Large intestine (tissue), 12 donors: ENCODE data around the gene PRR14L. TPM values are rescaled to one million over a fixed set of nuclear protein-coding genes. Genes with fewer than 3 reads are reported as not detected.
A peak's percentile ranks its signal among the peaks of the same experiment; 100 is the strongest.
"Not testable (repeated sequence)": the region's sequence is repeated elsewhere in the genome, so short reads cannot be mapped to it uniquely, and the experiment has no call there.

Experiments used
- DNase-seq, 2 donors: peaks; one replicate each; pipeline versions ENCODE4 v3.0.0 to v3.0.0-alpha.2; 2013
- H3K27ac ChIP-seq: one replicate; pipeline ENCODE4 v1.5.1; 2013; ENCODE audit warnings: low read length
- H3K27me3 ChIP-seq: 2 replicates; pipeline ENCODE4 v1.6.1; 2013; ENCODE audit warnings: low read length; ENCODE audit not compliant: control insufficient read depth, insufficient read depth
- H3K36me3 ChIP-seq: 2 replicates; pipeline ENCODE4 v1.6.1; 2013; ENCODE audit warnings: low read length; ENCODE audit not compliant: control insufficient read depth, insufficient read depth
- H3K4me1 ChIP-seq: one replicate; pipeline ENCODE4 v1.6.1; 2013; ENCODE audit warnings: low read length; ENCODE audit not compliant: control insufficient read depth, insufficient read depth
- H3K4me3 ChIP-seq: one replicate; pipeline ENCODE4 v1.5.1; 2013; ENCODE audit warnings: low read length
- H3K9me3 ChIP-seq: one replicate; pipeline ENCODE4 v1.6.1; 2013; ENCODE audit warnings: mild to moderate bottlenecking, low read depth, low read length, moderate library complexity; ENCODE audit not compliant: control insufficient read depth
- WGBS: methylation state at CpG from one replicate; pipeline ENCODE4 v1.1.5; 2013; ENCODE audit warnings: low lambda C conversion rate; ENCODE audit not compliant: insufficient coverage; 5-methylcytosine and 5-hydroxymethylcytosine counted together
- long read RNA-seq, 11 donors: transcript quantifications; one replicate each; lab custom pipeline, GENCODE V29; 2026
- polyA plus RNA-seq: library from polyadenylated mRNA; unstranded; fragments of 120-200 nt; gene quantifications from one replicate; pipeline ENCODE4 v1.2.1, GENCODE V29; 2013

PRR14L gene
- 23.9 TPM for polyA plus RNA-seq
- long read RNA-seq, donor 1, partial matches to known transcripts = 6 of 6 reads
- long read RNA-seq, donor 1, other reads (novel, unspliced or antisense) = 0 of 6 reads
- long read RNA-seq, donor 2, partial matches to known transcripts = 0 of 2 reads
- long read RNA-seq, donor 2, other reads (novel, unspliced or antisense) = 0 of 2 reads
- long read RNA-seq, donor 3, partial matches to known transcripts = 12 of 15 reads
- long read RNA-seq, donor 3, other reads (novel, unspliced or antisense) = 0 of 15 reads
- long read RNA-seq, donor 4 = 0 reads
- long read RNA-seq, donor 5 = 0 reads
- long read RNA-seq, donor 6, partial matches to known transcripts = 37 of 38 reads
- long read RNA-seq, donor 6, other reads (novel, unspliced or antisense) = 0 of 38 reads
- long read RNA-seq, donor 7, partial matches to known transcripts = 5 of 5 reads
- long read RNA-seq, donor 7, other reads (novel, unspliced or antisense) = 0 of 5 reads
- long read RNA-seq, donor 8, partial matches to known transcripts = 15 of 19 reads
- long read RNA-seq, donor 8, other reads (novel, unspliced or antisense) = 0 of 19 reads
- long read RNA-seq, donor 9 = 0 reads
- long read RNA-seq, donor 10, partial matches to known transcripts = 5 of 5 reads
- long read RNA-seq, donor 10, other reads (novel, unspliced or antisense) = 0 of 5 reads
- long read RNA-seq, donor 11, partial matches to known transcripts = 0 of 1 reads
- long read RNA-seq, donor 11, other reads (novel, unspliced or antisense) = 0 of 1 reads

- peak; percentile 94 to 98 for DNase-seq
- H3K4me1 ChIP-seq = peaks cover 24% of the 10 kb centered on the region
- no peaks in the 10 kb centered on the region for H3K9me3 ChIP-seq
- H3K27me3 ChIP-seq = no peaks in the 10 kb centered on the region
- H3K27ac ChIP-seq = peak within 1 kb of the TSS; percentile 89
- H3K4me3 ChIP-seq = peak within 1 kb of the TSS; percentile 85
- WGBS = no CpG with 5 or more reads among the region's 62 CpGs
- H3K36me3 ChIP-seq = no peaks in the 10 kb centered on the region
Measured at GRCh38 chr22:31749636-31750364, at the start of gene PRR14L. Gene PRR14L (minus strand): TSS chr22:31750132. CDS start chr22:31738860, 11,272 bp downstream.

GRCh38 chr22:31799358-31799757 lies 49.4 kb upstream of the PRR14L start:
- H3K4me1 ChIP-seq, H3K9me3 ChIP-seq, H3K27ac ChIP-seq, H3K27me3 ChIP-seq, DNase-seq, H3K4me3 ChIP-seq: not testable (repeated sequence)
- 100% methylated on average over 1 of the region's 8 CpGs for WGBS
- H3K36me3 ChIP-seq = peaks cover 54% of the 10 kb centered on the region

GRCh38 chr22:31790240-31790639 lies 40.3 kb upstream of the PRR14L start:
- Histone ChIP-seq H3K27ac (no peak overlapping the region), H3K9me3 (no peaks in the 10 kb centered on the region), H3K4me1 (no peaks in the 10 kb centered on the region), H3K4me3 (no peak overlapping the region), H3K36me3 (peaks cover 16% of the 10 kb centered on the region), H3K27me3 (no peaks in the 10 kb centered on the region)
- no peak for DNase-seq
- WGBS = no CpG with 5 or more reads among the region's 2 CpGs

GRCh38 chr22:31789803-31790202 lies 39.9 kb upstream of the PRR14L start:
- Histone ChIP-seq H3K4me1 (no peaks in the 10 kb centered on the region), H3K36me3 (peaks cover 16% of the 10 kb centered on the region), H3K9me3 (no peaks in the 10 kb centered on the region), H3K4me3 (no peak overlapping the region), H3K27ac (no peak overlapping the region), H3K27me3 (no peaks in the 10 kb centered on the region)
- WGBS = no CpG with 5 or more reads among the region's 3 CpGs
- no peak for DNase-seq

DNA sequence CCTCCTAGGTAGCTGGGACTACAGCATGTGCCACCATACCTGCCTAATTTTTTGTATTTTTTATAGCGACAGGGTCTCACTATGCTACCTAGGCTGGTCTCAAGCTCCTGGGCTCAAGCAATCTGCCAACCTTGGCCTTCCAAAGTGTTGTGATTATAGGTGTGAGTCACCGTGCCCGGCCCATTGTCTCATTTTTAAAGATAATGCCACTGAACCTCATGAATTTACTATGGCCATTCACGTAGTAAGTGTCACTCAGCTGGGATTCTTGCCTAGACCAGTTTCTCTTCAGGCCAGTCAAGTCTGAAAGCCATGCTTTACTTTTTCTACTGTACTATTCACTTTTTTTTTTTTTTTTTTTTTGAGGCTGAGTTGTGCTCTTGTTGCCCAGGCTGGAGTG lies 26.3 kb upstream of the PRR14L start:
- H3K9me3 ChIP-seq = no peaks in the 10 kb centered on the region
- no peak overlapping the region for H3K4me3 ChIP-seq
- no peak for DNase-seq
- peaks cover 8% of the 10 kb centered on the region for H3K4me1 ChIP-seq
- WGBS = no CpG with 5 or more reads among the region's 4 CpGs
- H3K27ac ChIP-seq = no peak overlapping the region
- peaks cover 43% of the 10 kb centered on the region for H3K36me3 ChIP-seq
- H3K27me3 ChIP-seq = no peaks in the 10 kb centered on the region

- no CpG with 5 or more reads among the region's 5 CpGs for WGBS
- H3K4me1 ChIP-seq = peaks cover 8% of the 10 kb centered on the region
- no peaks in the 10 kb centered on the region for H3K27me3 ChIP-seq
- H3K9me3 ChIP-seq = no peaks in the 10 kb centered on the region
- H3K27ac ChIP-seq = peak overlapping the region; percentile 62
- peaks cover 33% of the 10 kb centered on the region for H3K36me3 ChIP-seq
- H3K4me3 ChIP-seq = no peak overlapping the region
- DNase-seq = peak; percentile 58 to 84
Measured at GRCh38 chr22:31773416-31773815, 23.5 kb upstream of the PRR14L start.

GRCh38 chr22:31768422-31769059 lies 18.6 kb upstream of the PRR14L start:
- peak in 1 of 2 donors; percentile 38 for DNase-seq
- no peak overlapping the region for H3K4me3 ChIP-seq
- peaks cover 40% of the 10 kb centered on the region for H3K36me3 ChIP-seq
- H3K27me3 ChIP-seq = no peaks in the 10 kb centered on the region
- peaks cover 8% of the 10 kb centered on the region for H3K4me1 ChIP-seq
- WGBS = no CpG with 5 or more reads among the region's 4 CpGs
- H3K27ac ChIP-seq = peak overlapping the region; percentile 20
- no peaks in the 10 kb centered on the region for H3K9me3 ChIP-seq

- 100% methylated on average over 1 of the region's 3 CpGs for WGBS
- H3K27ac ChIP-seq = no peak overlapping the region
- DNase-seq = no peak
- H3K27me3 ChIP-seq = no peaks in the 10 kb centered on the region
- H3K36me3 ChIP-seq = peaks cover 39% of the 10 kb centered on the region
- H3K9me3 ChIP-seq = no peaks in the 10 kb centered on the region
- no peak overlapping the region for H3K4me3 ChIP-seq
- H3K4me1 ChIP-seq = no peaks in the 10 kb centered on the region
Measured at GRCh38 chr22:31764785-31765184, 14.9 kb upstream of the PRR14L start.

DNA sequence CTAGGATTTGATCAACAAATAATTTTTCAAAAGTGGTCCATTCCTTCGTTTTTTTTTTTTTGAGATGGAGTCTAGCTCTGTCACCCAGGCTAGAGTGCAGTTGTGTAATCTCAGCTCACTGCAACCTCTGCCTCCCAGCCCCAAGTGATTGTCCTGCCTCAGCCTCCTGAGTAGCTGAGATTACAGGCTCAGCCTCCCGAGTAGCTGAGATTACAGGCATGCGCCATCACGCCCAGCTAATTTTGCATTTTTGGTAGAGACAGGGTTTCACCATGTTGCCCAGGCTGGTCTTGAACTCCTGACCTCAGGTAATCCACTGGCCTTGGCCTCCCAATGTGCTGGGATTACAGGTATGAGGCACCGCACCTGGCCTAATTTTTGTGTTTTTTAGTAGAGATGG lies 8.9 kb upstream of the PRR14L start:
- not testable (repeated sequence) for H3K4me3 ChIP-seq, DNase-seq, H3K27ac ChIP-seq, H3K4me1 ChIP-seq, H3K27me3 ChIP-seq, H3K9me3 ChIP-seq
- H3K36me3 ChIP-seq = peaks cover 17% of the 10 kb centered on the region
- 83% methylated on average over 1 of the region's 5 CpGs for WGBS

DNA sequence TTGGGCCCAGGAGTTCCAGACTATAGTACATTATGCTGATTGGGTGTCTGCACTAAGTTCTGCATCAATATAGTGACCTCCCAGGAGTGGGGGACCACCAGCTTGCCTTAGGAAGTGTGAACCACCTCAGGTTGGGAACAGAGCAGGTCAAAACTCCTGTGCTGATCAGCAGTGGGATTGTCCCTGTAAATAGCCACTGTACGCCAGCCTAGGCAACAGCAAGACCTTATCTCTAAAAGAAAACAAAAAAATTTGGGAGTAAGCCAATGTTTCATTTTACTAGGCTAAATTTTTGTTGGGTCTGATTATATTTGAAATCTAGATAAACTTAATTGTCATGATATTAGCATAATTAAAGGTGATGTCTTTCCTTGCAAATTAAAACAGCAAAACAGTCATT lies 7.3 kb upstream of the PRR14L start:
- Histone ChIP-seq H3K36me3 (peaks cover 12% of the 10 kb centered on the region), H3K27me3 (no peaks in the 10 kb centered on the region), H3K27ac (no peak overlapping the region), H3K4me3 (no peak overlapping the region), H3K4me1 (peaks cover 15% of the 10 kb centered on the region), H3K9me3 (no peaks in the 10 kb centered on the region)
- no peak for DNase-seq
- no CpG with 5 or more reads among the region's 1 CpG for WGBS
